MM.1S (cell line): ENCODE data around the gene CRAT.

Experiments
- DNase-seq: peaks from one replicate; pipeline ENCODE4 v3.0.0-alpha.2; 2015
- H2AFZ ChIP-seq: fragments of 300-600 bp; sonication (generic); 2 replicates; pipeline ENCODE4 v1.6.0; 2016; ENCODE audit warnings: antibody characterized with exemption, low read length
- H3F3A ChIP-seq: fragments of 300-600 bp; sonication (generic); 2 replicates; pipeline ENCODE4 v1.6.1; 2016; ENCODE audit warnings: mild to moderate bottlenecking, antibody characterized with exemption, low read length, moderate library complexity, mixed read lengths; ENCODE audit not compliant: insufficient read depth
- H3K27ac ChIP-seq: fragments of 300-600 bp; sonication (generic); 2 replicates; pipeline ENCODE4 v1.5.1; 2016; ENCODE audit warnings: mild to moderate bottlenecking, low read length
- H3K27me3 ChIP-seq: fragments of 300-600 bp; sonication (generic); replicated peaks from 2 replicates; pipeline ENCODE4 v1.6.0; 2016; ENCODE audit warnings: low read length; ENCODE audit not compliant: insufficient read depth
- H3K36me3 ChIP-seq: fragments of 300-600 bp; sonication (generic); replicated peaks from 2 replicates; pipeline ENCODE4 v1.6.1; 2016; ENCODE audit warnings: mild to moderate bottlenecking, low read length, mixed read lengths; ENCODE audit not compliant: insufficient read depth
- H3K4me1 ChIP-seq: fragments of 300-600 bp; sonication (generic); 2 replicates; pipeline ENCODE4 v1.6.1; 2016; ENCODE audit warnings: low read length, mixed read lengths
- H3K4me2 ChIP-seq: fragments of 300-600 bp; sonication (generic); 2 replicates; pipeline ENCODE4 v1.6.0; 2016; ENCODE audit warnings: low read depth, low read length
- H3K4me3 ChIP-seq: fragments of 300-600 bp; sonication (generic); 2 replicates; pipeline ENCODE4 v1.5.1; 2016; ENCODE audit warnings: low read length, mixed read lengths
- H3K79me2 ChIP-seq: fragments of 300-600 bp; sonication (generic); 2 replicates; pipeline ENCODE4 v1.6.1; 2016; ENCODE audit warnings: mixed run types, low read length, mixed read lengths
- H3K9ac ChIP-seq: fragments of 300-600 bp; sonication (generic); 2 replicates; pipeline ENCODE4 v1.6.1; 2016; ENCODE audit warnings: low read length, mixed read lengths
- H3K9me2 ChIP-seq: fragments of 300-600 bp; sonication (generic); replicated peaks from 2 replicates; pipeline ENCODE4 v1.6.1; 2016; ENCODE audit warnings: mild to moderate bottlenecking, low read length, mixed read lengths; ENCODE audit not compliant: insufficient read depth
- H3K9me3 ChIP-seq: fragments of 300-600 bp; sonication (generic); replicated peaks from 2 replicates; pipeline ENCODE4 v1.6.1; 2016; ENCODE audit warnings: mild to moderate bottlenecking, low read length, mixed read lengths; ENCODE audit not compliant: insufficient read depth
- H4K20me1 ChIP-seq: fragments of 300-600 bp; sonication (generic); 2 replicates; pipeline ENCODE4 v1.6.1; 2016; ENCODE audit warnings: mild to moderate bottlenecking, low read length, moderate library complexity, mixed read lengths; ENCODE audit not compliant: insufficient read depth
- CTCF ChIP-seq: fragments of 300-600 bp; sonication (generic); IDR thresholded peaks from 2 replicates; pipeline ENCODE4 v1.5.1; 2016; ENCODE audit warnings: antibody characterized with exemption, low read length, mixed read lengths
- EZH2 ChIP-seq: fragments of 300-600 bp; sonication (generic); optimal IDR thresholded peaks from 2 replicates; pipeline ENCODE3; 2017; ENCODE audit warnings: low read depth, mild to moderate bottlenecking, antibody characterized with exemption, low read length, mixed read lengths
- EZH2phosphoT487 ChIP-seq: fragments of 300-600 bp; sonication (generic); IDR thresholded peaks from 2 replicates; pipeline ENCODE4 v1.6.1; 2018; ENCODE audit warnings: antibody characterized with exemption, low read length

Gene CRAT

GRCh38 chr9:129108083-129108804 lies 2.3 kb downstream of the CRAT start:
- H3K4me3 ChIP-seq: no peak overlapping the region
- H3F3A ChIP-seq: no peaks in the 10 kb centered on the region
- H3K9ac ChIP-seq: no peak overlapping the region
- H4K20me1 ChIP-seq: no peaks in the 10 kb centered on the region
- no peak overlapping the region for H3K27ac ChIP-seq
- no peaks in the 10 kb centered on the region for H3K9me2 ChIP-seq
- no peak for TF ChIP-seq EZH2
- TF ChIP-seq EZH2phosphoT487: no peak
- no peak for TF ChIP-seq CTCF
- peaks cover 19% of the 10 kb centered on the region for H3K79me2 ChIP-seq
- no peaks in the 10 kb centered on the region for H3K4me1 ChIP-seq
- H2AFZ ChIP-seq: no peak overlapping the region
- DNase-seq: no peak
- no peak overlapping the region for H3K4me2 ChIP-seq
- H3K36me3 ChIP-seq: no peaks in the 10 kb centered on the region
- H3K9me3 ChIP-seq: no peaks in the 10 kb centered on the region
- H3K27me3 ChIP-seq: peaks cover 18% of the 10 kb centered on the region

- H3K9ac ChIP-seq: no peak overlapping the region
- no peak for TF ChIP-seq EZH2phosphoT487
- TF ChIP-seq EZH2: no peak
- no peak for DNase-seq
- peaks cover 18% of the 10 kb centered on the region for H3K27me3 ChIP-seq
- H3K36me3 ChIP-seq: no peaks in the 10 kb centered on the region
- H2AFZ ChIP-seq: no peak overlapping the region
- no peaks in the 10 kb centered on the region for H3K9me2 ChIP-seq
- H3K79me2 ChIP-seq: peaks cover 13% of the 10 kb centered on the region
- H4K20me1 ChIP-seq: no peaks in the 10 kb centered on the region
- no peak overlapping the region for H3K27ac ChIP-seq
- no peak overlapping the region for H3K4me3 ChIP-seq
- H3K9me3 ChIP-seq: no peaks in the 10 kb centered on the region
- H3K4me1 ChIP-seq: no peaks in the 10 kb centered on the region
- no peak overlapping the region for H3K4me2 ChIP-seq
- no peaks in the 10 kb centered on the region for H3F3A ChIP-seq
Observed at GRCh38 chr9:129107651-129108050, 2.9 kb downstream of the CRAT start.

- Histone ChIP-seq H4K20me1 (no peaks in the 10 kb centered on the region), H3K4me3 (no peak overlapping the region), H3K4me1 (no peaks in the 10 kb centered on the region), H3K4me2 (no peak overlapping the region), H3K79me2 (no peaks in the 10 kb centered on the region), H3K9me3 (no peaks in the 10 kb centered on the region), H3K27ac (no peak overlapping the region), H2AFZ (no peak overlapping the region), H3F3A (no peaks in the 10 kb centered on the region), H3K27me3 (peaks cover 18% of the 10 kb centered on the region), H3K9ac (no peak overlapping the region), H3K9me2 (no peaks in the 10 kb centered on the region), H3K36me3 (no peaks in the 10 kb centered on the region)
- no peak for DNase-seq
- TF ChIP-seq EZH2 (no peak), EZH2phosphoT487 (no peak), CTCF (no peak)
Observed at GRCh38 chr9:129105857-129106694, 4.5 kb downstream of the CRAT start.
